Activated CD4-positive, alpha-beta T cell treated with anti-CD3 and anti-CD28 coated beads, Interleukin-2, amount 10 ng/mL, durations not matched to agents 24 days and 14 days (primary cell): ENCODE results near the gene ABHD18. TPM values are rescaled to one million over a fixed set of nuclear protein-coding genes. Genes with fewer than 3 reads are reported as not detected.
A peak's percentile ranks its signal among the peaks of the same experiment; 100 is the strongest.
"Not testable (repeated sequence)": the region's sequence is repeated elsewhere in the genome, so short reads cannot be mapped to it uniquely, and the experiment has no call there.

ENCODE experiments used
- DNase-seq: peaks from one replicate; pipeline ENCODE4 v3.0.0; 2022
- H3K27ac Mint-ChIP-seq: one replicate; pipeline ENCODE4 v1.8.0; 2022; ENCODE audit warnings: mild to moderate bottlenecking, mixed read lengths
- H3K27me3 Mint-ChIP-seq: one replicate; pipeline ENCODE4 v1.8.0; 2022; ENCODE audit warnings: mixed read lengths
- H3K36me3 Mint-ChIP-seq: one replicate; pipeline ENCODE4 v1.8.0; 2022; ENCODE audit warnings: low read depth, mild to moderate bottlenecking, mixed read lengths
- H3K4me1 Mint-ChIP-seq: one replicate; pipeline ENCODE4 v1.8.0; 2021; ENCODE audit warnings: mixed read lengths
- H3K4me3 Mint-ChIP-seq: one replicate; pipeline ENCODE4 v1.8.0; 2022; ENCODE audit warnings: mild to moderate bottlenecking, moderate library complexity, mixed read lengths
- H3K9me3 Mint-ChIP-seq: one replicate; pipeline ENCODE4 v1.8.0; 2021; ENCODE audit warnings: mixed read lengths
- intact Hi-C: fragments of 100-400 bp; cut with micrococcal nuclease; formaldehyde crosslinking; loops from one replicate; pipeline ENCODE4 v1.15.1; 2023
- total RNA-seq: library from RNA; stranded (reverse); gene quantifications from 2 replicates; pipeline ENCODE4 v1.2.3, GENCODE V29; 2022

Gene ABHD18
- 17.3 and 18.5 TPM in 2 replicates for total RNA-seq

DNA sequence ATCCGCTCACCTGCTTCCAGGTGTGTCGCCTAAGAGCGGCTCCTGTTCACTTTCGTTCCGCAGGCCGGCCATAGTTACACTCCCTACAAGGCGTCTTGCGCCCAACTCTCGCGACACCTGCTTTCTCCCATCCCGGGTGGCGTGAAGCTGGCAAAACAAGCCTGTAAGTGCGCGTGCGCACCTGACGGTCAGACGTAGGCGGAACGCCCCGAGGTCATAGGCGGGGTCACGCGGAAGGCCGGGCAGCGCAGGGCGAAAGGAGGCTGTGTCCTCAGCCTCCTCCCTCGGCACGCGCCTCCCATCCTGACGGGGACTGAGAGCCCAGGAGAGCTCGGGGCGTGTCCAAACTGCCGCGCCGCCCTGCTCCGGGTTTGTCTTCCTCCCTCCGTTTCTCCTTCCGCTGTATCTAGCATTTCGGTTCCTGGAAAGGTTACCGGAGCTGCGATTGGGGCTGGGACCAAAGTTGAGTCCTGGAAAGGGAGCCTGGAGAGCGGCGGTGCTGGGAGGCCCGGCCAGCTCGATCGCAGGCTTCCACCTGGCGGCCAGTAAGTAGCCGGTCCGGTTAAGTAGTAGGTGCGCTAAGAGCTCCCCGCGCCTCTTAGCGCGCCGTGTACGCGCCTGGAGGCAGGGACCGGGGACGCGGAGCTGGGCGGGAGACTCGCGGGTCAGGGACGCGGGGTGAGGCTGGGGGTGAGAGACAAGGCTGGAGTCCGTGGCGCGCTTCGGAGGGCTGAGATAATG, at the start of gene ABHD18, which contains the start of gene MFSD8:
Gene ABHD18, plus strand, starts transcription at position 345 of the 741 bp plus-strand sequence. CDS start 17,550 bp downstream, outside the sequence.
Gene MFSD8, minus strand, starts transcription at position 112 of the 741 bp plus-strand sequence. Its CDS starts 40 bp downstream, at position 72.
- H3K36me3 Mint-ChIP-seq: peaks cover 18% of the 10 kb centered on the region
- H3K9me3 Mint-ChIP-seq: no peaks in the 10 kb centered on the region
- peak within 1 kb of the TSS; percentile 97 for H3K4me3 Mint-ChIP-seq
- intact Hi-C loops: loop anchor here (1.0 to 2.0 kb wide), 7 partner anchors 32 to 1131 kb away; partner anchors contain the start of genes C4orf33, HSPA4L, LARP1B and PLK4
- peaks cover 31% of the 10 kb centered on the region for H3K4me1 Mint-ChIP-seq
- peaks cover 2% of the 10 kb centered on the region for H3K27me3 Mint-ChIP-seq
- H3K27ac Mint-ChIP-seq: peak within 1 kb of the TSS; percentile 97
- peak; percentile 100 for DNase-seq

DNA sequence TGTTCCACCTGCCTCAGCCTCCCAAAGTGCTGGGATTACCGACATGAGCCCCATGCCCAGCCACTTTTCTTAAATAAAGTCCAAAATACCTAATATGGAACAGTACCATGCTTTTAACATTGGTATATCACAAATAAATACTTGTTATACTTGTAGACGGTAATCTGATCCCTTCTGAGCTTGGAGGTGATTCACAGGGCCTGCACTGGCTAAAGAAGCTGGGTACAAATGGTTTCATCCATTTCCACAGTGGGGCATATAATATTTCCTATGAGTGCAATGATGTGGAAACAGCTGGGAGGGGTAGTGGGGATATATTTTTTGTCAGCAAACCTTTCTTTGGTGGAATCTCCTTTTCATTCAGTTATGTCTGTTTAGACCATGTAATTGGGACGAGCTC, 48.7 kb upstream of the ABHD18 start:
- Mint-ChIP-seq H3K27ac (no peak overlapping the region), H3K4me3 (no peak overlapping the region), H3K9me3 (no peaks in the 10 kb centered on the region), H3K36me3 (peaks cover 13% of the 10 kb centered on the region), H3K4me1 (peaks cover 2% of the 10 kb centered on the region), H3K27me3 (peaks cover 1% of the 10 kb centered on the region)
- no peak for DNase-seq
- intact Hi-C loops: no loop called here

DNA sequence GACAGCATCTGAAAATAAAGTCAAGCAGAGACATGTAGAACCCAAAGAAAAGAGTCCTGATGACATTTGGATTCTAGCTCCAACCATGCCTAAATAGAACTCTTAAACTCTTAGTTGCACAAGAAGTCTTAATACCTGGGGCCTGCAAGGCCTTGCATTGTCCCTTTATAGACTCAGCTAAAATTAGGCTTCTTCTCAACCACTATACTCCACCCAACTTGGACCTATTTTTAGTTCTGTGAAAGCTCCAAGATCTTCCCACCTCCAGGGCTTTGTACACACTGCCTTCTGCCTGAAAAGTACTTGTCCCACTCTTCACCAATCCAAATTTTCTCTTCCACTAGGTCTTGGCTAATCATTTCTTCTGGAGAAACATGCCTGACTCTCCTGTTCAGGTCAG, 48.1 kb upstream of the ABHD18 start:
- Mint-ChIP-seq H3K27me3 (peaks cover 1% of the 10 kb centered on the region), H3K36me3 (peaks cover 15% of the 10 kb centered on the region), H3K27ac (no peak overlapping the region), H3K4me1 (peaks cover 2% of the 10 kb centered on the region), H3K9me3 (no peaks in the 10 kb centered on the region), H3K4me3 (no peak overlapping the region)
- no peak for DNase-seq
- intact Hi-C loops: no loop called here

DNA sequence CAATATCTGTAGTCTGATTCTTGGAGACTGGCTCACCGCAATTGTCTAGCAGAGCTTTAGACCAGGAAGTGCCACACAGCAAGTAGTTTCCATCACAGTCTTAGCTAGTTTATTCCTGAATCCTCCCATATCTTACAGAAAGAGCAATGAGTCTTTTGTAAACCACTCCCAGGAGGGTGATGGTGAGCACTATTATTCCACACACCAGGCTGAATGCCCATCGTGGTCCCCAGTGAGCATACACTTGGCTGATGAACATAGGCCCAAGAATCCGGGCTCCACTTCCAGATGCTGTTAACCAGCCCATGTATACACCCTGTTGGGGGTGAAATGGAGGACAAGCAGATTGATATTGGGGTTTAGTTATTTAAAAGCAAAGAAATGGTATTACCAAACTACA, 44.7 kb upstream of the ABHD18 start:
- no peak overlapping the region for H3K4me3 Mint-ChIP-seq
- intact Hi-C loops: no loop called here
- DNase-seq: no peak
- no peaks in the 10 kb centered on the region for H3K27me3 Mint-ChIP-seq
- no peaks in the 10 kb centered on the region for H3K4me1 Mint-ChIP-seq
- H3K36me3 Mint-ChIP-seq: peaks cover 37% of the 10 kb centered on the region
- H3K27ac Mint-ChIP-seq: no peak overlapping the region
- H3K9me3 Mint-ChIP-seq: no peaks in the 10 kb centered on the region

DNA sequence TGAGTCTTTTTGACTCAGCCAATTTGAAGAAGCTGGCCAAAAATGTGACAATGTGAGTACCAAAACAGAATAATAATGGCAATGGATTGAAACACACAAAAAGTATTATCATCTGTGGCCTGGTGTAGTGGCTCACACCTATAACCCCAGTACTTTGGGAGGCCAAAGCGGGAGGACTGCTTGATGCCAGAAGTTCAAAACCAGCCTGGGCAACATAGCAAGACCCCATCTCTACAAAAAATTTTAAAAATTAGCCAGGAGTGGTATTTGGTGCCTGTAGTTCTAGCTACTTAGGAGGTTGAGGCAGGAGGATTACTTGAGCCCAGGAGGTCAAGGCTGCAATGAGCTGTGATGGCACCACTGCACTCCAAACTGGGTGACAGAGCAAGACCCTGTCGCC, 43.0 kb upstream of the ABHD18 start:
- no peak for DNase-seq
- H3K36me3 Mint-ChIP-seq: peaks cover 48% of the 10 kb centered on the region
- no peak overlapping the region for H3K4me3 Mint-ChIP-seq
- H3K9me3 Mint-ChIP-seq: no peaks in the 10 kb centered on the region
- H3K27me3 Mint-ChIP-seq: no peaks in the 10 kb centered on the region
- H3K27ac Mint-ChIP-seq: no peak overlapping the region
- intact Hi-C loops: no loop called here
- H3K4me1 Mint-ChIP-seq: no peaks in the 10 kb centered on the region

DNA sequence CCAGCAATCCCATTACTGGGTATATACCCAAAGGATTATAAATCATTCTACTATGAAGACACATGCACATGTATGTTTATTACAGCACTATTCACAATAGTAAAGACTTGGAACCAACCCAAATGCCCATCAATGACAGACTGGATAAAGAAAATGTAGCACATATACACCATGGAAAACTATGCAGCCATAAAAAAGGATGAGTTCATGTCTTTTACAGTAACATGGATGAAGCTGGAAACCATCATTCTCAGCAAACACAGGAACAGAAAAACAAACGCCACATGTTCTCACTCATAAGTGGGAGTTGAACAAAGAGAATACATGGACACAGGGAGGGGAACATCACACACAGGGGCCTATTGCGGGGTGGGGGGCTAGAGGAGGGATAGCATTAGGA, 39.5 kb upstream of the ABHD18 start:
- H3K27me3 Mint-ChIP-seq, H3K9me3 Mint-ChIP-seq, intact Hi-C loops, H3K4me3 Mint-ChIP-seq, H3K4me1 Mint-ChIP-seq, DNase-seq: not testable (repeated sequence)
- H3K27ac Mint-ChIP-seq: peak overlapping the region; percentile 34
- H3K36me3 Mint-ChIP-seq: peaks cover 47% of the 10 kb centered on the region

DNA sequence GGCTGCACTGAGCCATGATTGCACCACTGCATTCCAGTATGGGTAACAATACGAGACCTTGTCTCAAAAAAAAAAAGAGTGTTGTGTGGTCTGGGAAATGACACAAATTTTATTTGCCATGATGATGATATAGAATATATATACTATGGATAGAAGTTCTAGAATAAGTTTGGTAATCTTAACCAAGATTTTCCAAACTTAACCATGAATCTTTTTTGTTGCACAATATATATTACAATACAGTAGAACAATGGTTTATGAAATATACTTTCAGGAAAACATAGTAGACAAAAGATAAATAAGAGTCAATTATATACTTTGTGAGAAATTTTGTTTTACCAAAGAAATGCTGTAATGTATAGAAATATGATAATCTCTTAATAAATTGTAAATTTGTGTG, 35.0 kb upstream of the ABHD18 start:
- intact Hi-C loops: no loop called here
- Mint-ChIP-seq H3K4me3 (no peak overlapping the region), H3K27ac (no peak overlapping the region), H3K36me3 (peaks cover 23% of the 10 kb centered on the region), H3K9me3 (no peaks in the 10 kb centered on the region), H3K27me3 (no peaks in the 10 kb centered on the region), H3K4me1 (no peaks in the 10 kb centered on the region)
- DNase-seq: no peak

DNA sequence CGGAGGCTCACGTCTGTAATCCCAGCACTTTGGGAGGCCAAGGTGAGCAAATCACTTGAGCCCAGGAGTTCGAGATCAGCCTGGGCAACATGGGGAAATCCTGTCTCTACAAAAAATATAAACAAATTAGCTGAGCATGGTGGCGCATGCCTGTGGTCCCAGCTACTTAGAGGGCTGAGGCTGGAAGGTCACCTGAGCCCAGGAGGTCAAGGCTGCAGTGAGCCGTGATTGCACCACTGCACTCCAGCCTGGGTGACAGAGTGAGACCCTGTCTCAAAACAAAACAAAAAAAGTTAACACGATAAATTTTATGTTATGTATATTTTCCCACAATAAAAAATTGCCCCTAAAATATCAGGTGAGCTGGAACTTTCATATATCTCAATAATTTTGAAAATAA, 33.4 kb upstream of the ABHD18 start:
- intact Hi-C loops, H3K27ac Mint-ChIP-seq, H3K9me3 Mint-ChIP-seq, H3K27me3 Mint-ChIP-seq, H3K4me1 Mint-ChIP-seq, H3K4me3 Mint-ChIP-seq, DNase-seq: not testable (repeated sequence)
- H3K36me3 Mint-ChIP-seq: peaks cover 11% of the 10 kb centered on the region

DNA sequence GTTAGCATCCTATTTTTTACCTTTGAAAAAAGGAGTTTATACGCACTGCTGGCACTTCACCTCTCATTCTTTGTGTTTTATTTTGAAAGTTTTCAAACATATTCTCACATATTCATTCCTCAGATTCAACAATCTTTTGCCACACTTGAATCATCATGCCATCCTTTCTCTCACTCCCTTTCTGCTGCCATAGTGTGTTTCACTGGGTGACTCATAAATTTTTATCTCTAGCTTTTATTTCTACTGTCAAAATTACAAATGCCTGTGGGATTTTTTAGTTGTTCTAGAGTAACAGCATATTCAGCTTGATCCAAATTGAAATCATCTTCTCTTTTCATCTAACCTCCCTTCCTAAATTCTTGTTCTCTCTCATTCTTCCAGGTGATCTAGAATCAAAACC, 28.2 kb upstream of the ABHD18 start:
- Mint-ChIP-seq H3K36me3 (peaks cover 11% of the 10 kb centered on the region), H3K9me3 (no peaks in the 10 kb centered on the region), H3K4me1 (peaks cover 3% of the 10 kb centered on the region), H3K27ac (no peak overlapping the region), H3K4me3 (no peak overlapping the region), H3K27me3 (no peaks in the 10 kb centered on the region)
- no peak for DNase-seq
- intact Hi-C loops: no loop called here

DNA sequence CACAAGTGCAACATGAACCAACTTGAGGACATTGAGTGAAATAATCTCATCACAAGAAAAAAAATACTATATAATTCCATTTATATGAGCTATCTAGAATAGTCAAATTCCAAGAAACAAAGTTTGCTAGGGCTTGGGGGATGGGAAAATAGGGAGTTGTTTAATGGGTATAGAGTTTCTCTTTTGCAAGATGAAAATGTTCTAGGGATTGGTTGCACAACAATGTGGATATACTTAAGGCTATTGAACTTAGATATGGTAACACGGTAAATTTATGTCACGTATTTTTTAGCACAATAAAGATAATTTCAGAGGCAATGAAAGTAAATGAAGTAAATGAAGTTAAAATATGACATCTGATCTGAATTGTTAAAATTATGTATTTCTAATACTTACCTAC, 8.1 kb upstream of the ABHD18 start:
- no peak overlapping the region for H3K27ac Mint-ChIP-seq

DNA sequence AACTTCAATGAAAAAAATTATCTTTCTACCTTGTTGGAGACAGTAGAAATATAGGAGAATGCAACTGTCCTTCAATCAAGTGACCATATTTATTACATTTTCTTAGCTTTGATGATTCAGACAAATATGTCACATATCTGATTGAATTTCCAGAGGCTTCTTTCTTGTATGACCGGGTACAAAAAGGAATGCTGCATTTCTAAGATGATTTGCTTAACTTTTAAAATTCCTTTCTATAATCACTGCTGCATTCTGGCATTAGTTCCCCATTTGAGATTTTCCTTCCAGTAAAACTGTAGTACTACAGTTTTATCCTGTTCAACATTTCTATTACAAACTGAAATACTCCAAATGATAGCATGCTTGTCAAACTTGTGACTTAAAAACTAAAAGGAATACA, 5.4 kb upstream of the ABHD18 start:
- H3K9me3 Mint-ChIP-seq: no peaks in the 10 kb centered on the region
- H3K4me3 Mint-ChIP-seq: no peak overlapping the region
- intact Hi-C loops: no loop called here
- no peaks in the 10 kb centered on the region for H3K27me3 Mint-ChIP-seq
- no peak overlapping the region for H3K27ac Mint-ChIP-seq
- no peak for DNase-seq
- peaks cover 12% of the 10 kb centered on the region for H3K4me1 Mint-ChIP-seq
- H3K36me3 Mint-ChIP-seq: peaks cover 11% of the 10 kb centered on the region

More for the DNA sequence above, 8.1 kb upstream of the ABHD18 start:
- Mint-ChIP-seq H3K9me3 (no peaks in the 10 kb centered on the region), H3K36me3 (peaks cover 11% of the 10 kb centered on the region), H3K4me3 (no peak overlapping the region), H3K27me3 (no peaks in the 10 kb centered on the region), H3K4me1 (no peaks in the 10 kb centered on the region)
- intact Hi-C loops: no loop called here
- peak; percentile 3 for DNase-seq

DNA sequence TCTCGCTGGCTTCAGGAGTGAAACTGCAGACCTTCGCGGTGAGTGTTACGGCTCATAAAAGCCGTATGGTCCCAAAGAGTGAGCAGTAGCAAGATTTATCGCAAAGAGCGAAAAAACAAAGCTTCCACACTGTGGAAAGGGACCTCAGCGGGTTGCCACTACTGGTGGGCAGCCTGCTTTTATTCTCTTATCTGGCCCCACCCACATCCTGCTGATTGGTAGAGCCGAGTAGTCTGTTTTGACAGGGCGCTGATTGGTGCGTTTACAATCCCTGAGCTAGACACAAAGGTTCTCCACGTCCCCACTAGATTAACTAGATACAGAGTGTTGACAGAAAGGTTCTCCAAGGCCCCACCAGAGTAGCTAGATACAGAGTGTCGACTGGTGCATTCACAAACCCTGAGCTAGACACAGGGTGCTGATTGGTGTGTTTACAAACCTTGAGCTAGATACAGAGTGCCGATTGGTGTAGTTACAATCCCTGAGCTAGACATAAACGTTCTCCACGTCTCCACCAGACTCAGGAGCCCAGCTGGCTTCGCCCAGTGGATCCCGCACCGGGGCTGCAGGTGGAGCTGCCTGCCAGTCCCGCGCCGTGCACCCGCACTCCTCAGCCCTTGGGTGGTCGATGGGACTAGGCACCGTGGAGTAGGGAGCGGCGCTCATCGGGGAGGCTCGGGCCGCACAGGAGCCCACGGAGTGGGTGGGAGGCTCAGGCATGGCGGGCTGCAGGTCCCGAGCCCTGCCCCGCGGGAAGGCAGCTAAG, 1.4 kb upstream of the ABHD18 start:
- H3K9me3 Mint-ChIP-seq, DNase-seq: not testable (repeated sequence)
- peak overlapping the region; percentile 72 for H3K27ac Mint-ChIP-seq

DNA sequence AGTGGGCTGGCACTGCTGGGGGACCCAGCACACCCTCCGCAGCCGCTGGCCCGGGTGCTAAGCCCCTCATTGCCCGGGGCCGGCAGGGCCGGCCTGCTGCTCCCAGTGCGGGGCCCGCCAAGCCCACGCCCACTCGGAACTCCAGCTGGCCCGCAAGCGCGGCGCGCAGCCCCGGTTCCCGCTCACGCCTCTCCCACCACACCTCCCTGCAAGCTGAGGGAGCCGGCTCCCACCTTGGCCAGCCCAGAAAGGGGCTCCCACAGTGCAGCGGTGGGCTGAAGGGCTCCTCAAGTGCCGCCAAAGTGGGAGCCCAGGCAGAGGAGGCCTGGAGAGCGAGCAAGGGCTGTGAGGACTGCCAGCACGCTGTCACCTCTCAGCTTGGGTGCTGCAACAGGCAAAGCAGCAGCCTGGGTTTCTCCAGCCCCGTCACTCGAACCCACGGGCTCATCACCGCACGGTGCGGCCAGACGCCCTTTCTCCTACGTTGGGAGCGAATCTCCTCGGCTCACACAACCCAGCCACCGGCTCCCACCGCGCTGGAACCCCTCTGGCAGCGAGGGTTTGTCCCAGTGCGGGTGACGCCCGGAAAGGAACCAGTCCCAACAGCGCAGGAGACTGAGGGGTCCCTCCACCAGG, 662 bp upstream of the ABHD18 start:
- H3K4me1 Mint-ChIP-seq: peaks cover 31% of the 10 kb centered on the region
- peak overlapping the region; percentile 97 for H3K27ac Mint-ChIP-seq
- not testable (repeated sequence) for H3K9me3 Mint-ChIP-seq, H3K27me3 Mint-ChIP-seq
- peak; percentile 80 for DNase-seq
- peak overlapping the region; percentile 97 for H3K4me3 Mint-ChIP-seq
- intact Hi-C loops: loop anchor here (1.0 to 2.0 kb wide), 7 partner anchors 32 to 1132 kb away; partner anchors contain the start of genes C4orf33, HSPA4L, LARP1B and PLK4
- H3K36me3 Mint-ChIP-seq: peaks cover 18% of the 10 kb centered on the region

More for the DNA sequence above, 1.4 kb upstream of the ABHD18 start:
- Mint-ChIP-seq H3K4me1 (peaks cover 31% of the 10 kb centered on the region), H3K36me3 (peaks cover 18% of the 10 kb centered on the region), H3K4me3 (peak overlapping the region; percentile 82)
- not testable (repeated sequence) for H3K27me3 Mint-ChIP-seq
- intact Hi-C loops: loop anchor here (2.0 kb wide), 1 partner anchor 33 kb away; no protein-coding TSS in a partner anchor
